GM23248 (cell line): ENCODE measurements around the gene TFAP2E.

ENCODE experiments used
- EZH2 ChIP-seq: fragments of 200-600 bp; sonication (generic); IDR thresholded peaks from 2 replicates; pipeline ENCODE4 v1.6.1; 2018; ENCODE audit warnings: antibody characterized with exemption, mild to moderate bottlenecking; ENCODE audit not compliant: insufficient read depth, poor library complexity, severe bottlenecking
- EZH2phosphoT487 ChIP-seq: fragments of 200-600 bp; sonication (generic); IDR thresholded peaks from 2 replicates; pipeline ENCODE4 v1.6.1; 2018; ENCODE audit warnings: antibody characterized with exemption, moderate library complexity, mild to moderate bottlenecking, low read depth; ENCODE audit not compliant: insufficient read depth

- no peak for TF ChIP-seq EZH2phosphoT487
- TF ChIP-seq EZH2, result no peak
Measured at GRCh38 chr1:35524106-35524505, 49.0 kb upstream of the TFAP2E start.
